Esophagus (tissue), 2 donors: ENCODE measurements around the gene CCDC60. TPM values are rescaled to one million over a fixed set of nuclear protein-coding genes. Genes with fewer than 3 reads are reported as not detected.

Experiments
- H3K27ac ChIP-seq, 2 donors: one replicate each; pipeline ENCODE4 v1.5.1; 2013; ENCODE audit warnings: low read depth in 2 of 2, mild to moderate bottlenecking in 2 of 2, inconsistent platforms in 1 of 2, low read length in 1 of 2, moderate library complexity in 1 of 2
- H3K27me3 ChIP-seq, 2 donors: one replicate each; pipeline ENCODE4 v1.6.1; 2013; ENCODE audit warnings: low read length in 2 of 2, control low read depth in 1 of 2, mild to moderate bottlenecking in 1 of 2; ENCODE audit not compliant: insufficient read depth in 2 of 2, control insufficient read depth in 1 of 2
- H3K36me3 ChIP-seq, 2 donors: one replicate each; pipeline ENCODE4 v1.6.1; 2013; ENCODE audit warnings: low read length in 1 of 2; ENCODE audit not compliant: control insufficient read depth in 2 of 2, insufficient read depth in 2 of 2
- H3K4me1 ChIP-seq, 2 donors: one replicate each; pipeline ENCODE4 v1.6.1; 2013; ENCODE audit warnings: low read length in 1 of 2; ENCODE audit not compliant: control insufficient read depth in 2 of 2, insufficient read depth in 2 of 2
- H3K4me3 ChIP-seq, 2 donors: one replicate each; pipeline ENCODE4 v1.5.1; 2013; ENCODE audit warnings: low read length in 2 of 2, mild to moderate bottlenecking in 2 of 2, low read depth in 1 of 2, moderate library complexity in 1 of 2
- H3K9me3 ChIP-seq, 2 donors: one replicate each; pipeline ENCODE4 v1.6.1; 2013; ENCODE audit warnings: mild to moderate bottlenecking in 2 of 2, low read depth in 1 of 2, low read length in 1 of 2, moderate library complexity in 1 of 2; ENCODE audit not compliant: control insufficient read depth in 2 of 2, insufficient read depth in 1 of 2
- WGBS, 2 donors: extraction: QIAGEN DNeasy Blood & Tissue Kit; methylation state at CpG; one replicate each; pipeline ENCODE4 v1.1.7; 2013; 5-methylcytosine and 5-hydroxymethylcytosine counted together
- polyA plus RNA-seq, 2 donors: library from polyadenylated mRNA; stranded (reverse); fragments of 200-250 nt; gene quantifications; one replicate each; pipeline ENCODE4 v1.2.3, GENCODE V29; 2013
- donor health status: healthy with polysubstance abuse.
- donor health status: Bipolar disorder and iron deficiency.

CCDC60 gene
- polyA plus RNA-seq, 2 donors: 0.53 to 1.4 TPM

- H3K4me3 ChIP-seq: no peak overlapping the region
- WGBS, 2 donors: 77 to 92% methylated on average over 2 of the region's 2 CpGs
- no peak overlapping the region for H3K27ac ChIP-seq
- peaks cover 2 to 5% of the 10 kb centered on the region in 2 donors for H3K4me1 ChIP-seq
- no peaks in the 10 kb centered on the region for H3K36me3 ChIP-seq
- no peaks in the 10 kb centered on the region for H3K27me3 ChIP-seq
- H3K9me3 ChIP-seq: no peaks in the 10 kb centered on the region
These were observed 26.8 kb upstream of the CCDC60 start for GRCh38 chr12:119307747-119308146.

GRCh38 chr12:119308708-119309456 is 25.6 kb upstream of the CCDC60 start:
- Histone ChIP-seq H3K4me3 (no peak overlapping the region), H3K27me3 (no peaks in the 10 kb centered on the region), H3K36me3 (no peaks in the 10 kb centered on the region), H3K9me3 (no peaks in the 10 kb centered on the region), H3K27ac (no peak overlapping the region), H3K4me1 (peaks cover 2 to 5% of the 10 kb centered on the region in 2 donors)
- 27 to 36% methylated on average over 19 of the region's 19 CpGs for WGBS, 2 donors

GRCh38 chr12:119311878-119312277 is 22.7 kb upstream of the CCDC60 start:
- Histone ChIP-seq H3K4me1 (peaks cover 2 to 5% of the 10 kb centered on the region in 2 donors), H3K9me3 (no peaks in the 10 kb centered on the region), H3K27ac (no peak overlapping the region), H3K4me3 (no peak overlapping the region), H3K27me3 (no peaks in the 10 kb centered on the region), H3K36me3 (no peaks in the 10 kb centered on the region)
- WGBS, 2 donors: 75 to 81% methylated on average over 4 of the region's 4 CpGs

- Histone ChIP-seq H3K4me1 (peaks cover 2 to 5% of the 10 kb centered on the region in 2 donors), H3K9me3 (no peaks in the 10 kb centered on the region), H3K36me3 (no peaks in the 10 kb centered on the region), H3K27me3 (no peaks in the 10 kb centered on the region), H3K27ac (no peak overlapping the region), H3K4me3 (no peak overlapping the region)
- 46 to 64% methylated on average over 1 of the region's 1 CpG for WGBS, 2 donors
These were observed 21.6 kb upstream of the CCDC60 start for GRCh38 chr12:119312904-119313303.

- H3K27ac ChIP-seq: no peak overlapping the region
- no peaks in the 10 kb centered on the region for H3K27me3 ChIP-seq
- H3K9me3 ChIP-seq: no peaks in the 10 kb centered on the region
- no peaks in the 10 kb centered on the region for H3K4me1 ChIP-seq
- WGBS, 2 donors: 93 to 94% methylated on average over 5 of the region's 5 CpGs
- H3K36me3 ChIP-seq: no peaks in the 10 kb centered on the region
- H3K4me3 ChIP-seq: no peak overlapping the region
These were observed 20.2 kb upstream of the CCDC60 start for GRCh38 chr12:119314290-119314689.

- Histone ChIP-seq H3K27ac (no peak overlapping the region), H3K4me1 (peaks cover 0 to 3% of the 10 kb centered on the region in 2 donors)
- WGBS, 2 donors: 41 to 44% methylated on average over 2 of the region's 2 CpGs
These were observed 14.9 kb upstream of the CCDC60 start for GRCh38 chr12:119319638-119320037.

GRCh38 chr12:119320678-119321077 is 13.9 kb upstream of the CCDC60 start:
- H3K4me3 ChIP-seq: no peak overlapping the region
- peaks cover 0 to 3% of the 10 kb centered on the region in 2 donors for H3K4me1 ChIP-seq
- H3K36me3 ChIP-seq: no peaks in the 10 kb centered on the region
- WGBS, 2 donors: 41 to 61% methylated on average over 2 of the region's 2 CpGs
- no peaks in the 10 kb centered on the region for H3K9me3 ChIP-seq
- no peaks in the 10 kb centered on the region for H3K27me3 ChIP-seq
- no peak overlapping the region for H3K27ac ChIP-seq

More at GRCh38 chr12:119319638-119320037, 14.9 kb upstream of the CCDC60 start:
- H3K9me3 ChIP-seq: no peaks in the 10 kb centered on the region
- H3K27me3 ChIP-seq: no peaks in the 10 kb centered on the region
- no peaks in the 10 kb centered on the region for H3K36me3 ChIP-seq
- H3K4me3 ChIP-seq: no peak overlapping the region

GRCh38 chr12:119322301-119322723 is 12.2 kb upstream of the CCDC60 start:
- H3K27me3 ChIP-seq: no peaks in the 10 kb centered on the region
- 73 to 79% methylated on average over 7 of the region's 7 CpGs for WGBS, 2 donors
- no peak overlapping the region for H3K4me3 ChIP-seq
- no peaks in the 10 kb centered on the region for H3K9me3 ChIP-seq
- H3K4me1 ChIP-seq: peaks cover 0 to 3% of the 10 kb centered on the region in 2 donors
- H3K27ac ChIP-seq: no peak overlapping the region
- no peaks in the 10 kb centered on the region for H3K36me3 ChIP-seq

- Histone ChIP-seq H3K9me3 (no peaks in the 10 kb centered on the region), H3K4me3 (no peak overlapping the region), H3K36me3 (no peaks in the 10 kb centered on the region), H3K27ac (peak overlapping the region; percentile 30 to 68), H3K27me3 (no peaks in the 10 kb centered on the region), H3K4me1 (peaks cover 0 to 3% of the 10 kb centered on the region in 2 donors)
- WGBS, 2 donors: 17 to 42% methylated on average over 1 of the region's 1 CpG
These were observed 8.7 kb upstream of the CCDC60 start for GRCh38 chr12:119325813-119326212.

GRCh38 chr12:119326341-119326740 is 8.2 kb upstream of the CCDC60 start:
- Histone ChIP-seq H3K27ac (peak overlapping the region; percentile 68), H3K27me3 (no peaks in the 10 kb centered on the region), H3K9me3 (no peaks in the 10 kb centered on the region), H3K4me1 (peaks cover 0 to 3% of the 10 kb centered on the region in 2 donors), H3K36me3 (no peaks in the 10 kb centered on the region), H3K4me3 (no peak overlapping the region)
